Medulla oblongata (tissue), 1 donor: ENCODE results near the gene PHACTR1.
A peak's percentile ranks its signal among the peaks of the same experiment; 100 is the strongest.

ENCODE experiments used
- DNase-seq: peaks from one replicate; pipeline ENCODE4 v3.0.0-alpha.2; 2015; ENCODE audit errors: extremely low spot score

PHACTR1 gene

DNA sequence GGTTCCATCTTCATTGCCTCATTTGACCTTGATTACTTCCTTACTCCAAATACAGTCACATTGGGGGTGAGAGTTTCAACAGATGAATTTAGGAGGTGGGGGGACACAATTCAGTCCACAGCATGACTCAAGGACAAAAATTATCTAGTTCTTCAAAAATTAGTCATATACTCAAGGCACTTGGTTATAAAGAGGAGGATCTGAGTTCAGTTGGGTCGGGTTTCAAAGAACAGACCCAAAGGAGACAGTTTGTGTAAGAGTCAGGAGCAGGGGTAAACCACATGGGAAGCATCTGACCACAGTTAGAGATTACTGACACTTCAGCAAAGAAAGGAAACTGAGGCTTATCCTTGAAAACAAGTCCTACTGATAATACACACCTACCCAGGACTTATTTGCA, 473.8 kb downstream of the PHACTR1 start:
- DNase-seq, result no peak

DNA sequence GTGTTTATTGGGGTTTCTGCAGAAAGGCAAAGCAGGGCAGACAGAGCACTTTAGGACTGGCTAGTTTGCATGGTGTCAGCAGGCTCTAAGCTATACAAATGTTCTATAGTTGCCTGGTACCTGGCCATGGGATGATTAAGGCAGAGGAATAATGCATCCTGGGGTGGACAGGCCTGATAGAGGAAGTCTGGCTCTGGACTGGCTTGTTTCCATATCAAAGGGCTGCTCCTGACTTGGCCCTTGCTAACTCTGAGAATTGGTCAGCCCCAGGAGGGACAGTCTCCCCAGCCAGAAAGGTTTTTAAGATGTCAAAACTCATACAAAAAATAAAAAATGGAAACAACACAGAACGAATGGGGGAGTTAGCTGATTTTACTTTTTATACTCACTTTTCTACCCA, 474.9 kb downstream of the PHACTR1 start:
- DNase-seq, result no peak

- peak; percentile 83 for DNase-seq
These were observed 478.3 kb downstream of the PHACTR1 start for GRCh38 chr6:13194852-13195251.

DNA sequence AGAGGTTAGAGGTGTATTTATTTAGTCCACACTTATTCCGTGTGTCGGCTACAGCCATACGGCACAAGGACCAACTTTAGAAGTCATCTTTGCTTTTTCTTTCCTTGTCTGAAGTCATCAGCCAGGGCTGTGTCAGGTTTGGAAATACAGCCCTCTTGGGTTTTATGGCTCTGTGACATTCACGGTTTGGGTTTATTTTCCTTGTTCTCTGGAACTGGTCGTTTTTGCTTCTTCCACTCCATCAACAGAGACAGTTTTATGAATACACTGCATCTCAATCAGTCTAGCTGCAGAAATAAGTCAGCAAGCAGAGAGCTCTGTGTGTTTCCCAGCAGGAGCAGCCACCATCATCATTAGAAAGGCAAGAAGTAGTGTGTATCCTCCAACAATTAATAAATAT, 479.2 kb downstream of the PHACTR1 start:
- DNase-seq, result no peak

- no peak for DNase-seq
These were observed 481.6 kb downstream of the PHACTR1 start for GRCh38 chr6:13198168-13198567.

GRCh38 chr6:13201336-13201735, 484.8 kb downstream of the PHACTR1 start:
- DNase-seq, result no peak

- DNase-seq, result no peak
These were observed 486.6 kb downstream of the PHACTR1 start for GRCh38 chr6:13203145-13203544.

DNA sequence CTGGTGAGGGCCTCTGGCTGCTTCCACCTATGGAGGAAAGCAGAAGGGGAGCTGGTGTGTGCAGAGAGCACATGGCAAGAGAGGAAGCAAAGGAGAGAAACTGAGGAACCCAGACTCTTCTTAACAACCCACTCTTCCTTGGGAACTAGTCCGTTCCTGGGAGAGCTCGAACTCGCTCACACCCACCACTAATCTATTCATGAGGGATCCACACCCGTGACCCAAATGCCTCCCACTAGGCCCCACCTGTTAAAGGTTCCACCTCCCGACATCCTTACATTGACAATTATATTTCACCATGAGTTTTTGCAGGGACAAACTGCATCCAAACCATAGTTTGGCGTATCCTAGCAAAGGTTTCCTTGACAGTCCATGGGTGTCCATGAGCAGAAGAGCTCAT, 488.5 kb downstream of the PHACTR1 start:
- DNase-seq, result no peak

DNA sequence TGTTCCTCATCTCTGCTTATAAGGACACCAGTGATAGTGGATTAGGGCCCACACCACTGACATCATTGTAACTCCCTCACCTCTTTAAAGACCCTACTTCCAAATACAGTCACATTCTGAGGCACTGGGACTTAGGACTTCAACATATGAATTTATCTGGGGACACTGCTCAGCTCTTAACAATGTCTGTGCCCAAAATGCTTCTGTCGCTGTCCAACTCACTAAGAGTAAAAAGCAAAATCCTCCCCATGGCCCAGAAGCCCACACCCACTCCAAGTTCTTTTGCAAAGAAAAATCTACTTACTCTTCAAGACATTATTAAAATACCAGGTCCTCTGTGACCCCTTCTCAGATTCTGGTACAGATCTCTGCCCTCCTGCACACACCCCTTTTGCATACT, 495.5 kb downstream of the PHACTR1 start:
- no peak for DNase-seq

GRCh38 chr6:13212538-13212937, 496.0 kb downstream of the PHACTR1 start:
- no peak for DNase-seq

DNA sequence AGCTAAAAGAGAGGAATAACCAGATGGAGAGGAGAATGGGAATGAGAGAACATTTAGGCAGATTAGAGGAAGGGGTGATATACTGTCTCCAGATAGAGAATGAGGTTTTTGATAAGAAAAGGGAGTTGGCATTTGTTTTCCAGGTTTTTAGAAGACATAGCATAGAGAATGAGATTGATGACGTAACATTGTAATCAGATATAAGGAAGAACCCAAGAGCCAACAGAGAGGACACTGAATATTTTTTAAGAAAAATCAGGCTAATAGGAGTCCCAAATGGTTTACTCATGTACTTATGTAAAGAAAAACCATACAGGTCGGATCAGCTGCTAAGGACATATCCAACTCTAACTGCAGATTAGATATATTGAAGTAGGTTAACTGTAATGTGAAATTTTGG, 498.8 kb downstream of the PHACTR1 start:
- no peak for DNase-seq

GRCh38 chr6:13216236-13217014, 499.9 kb downstream of the PHACTR1 start:
- DNase-seq, result no peak

GRCh38 chr6:13217206-13217905, 500.8 kb downstream of the PHACTR1 start:
- no peak for DNase-seq

GRCh38 chr6:13220266-13220665, 503.7 kb downstream of the PHACTR1 start:
- DNase-seq, result no peak

- DNase-seq, result no peak
These were observed 505.5 kb downstream of the PHACTR1 start for GRCh38 chr6:13222048-13222447.

DNA sequence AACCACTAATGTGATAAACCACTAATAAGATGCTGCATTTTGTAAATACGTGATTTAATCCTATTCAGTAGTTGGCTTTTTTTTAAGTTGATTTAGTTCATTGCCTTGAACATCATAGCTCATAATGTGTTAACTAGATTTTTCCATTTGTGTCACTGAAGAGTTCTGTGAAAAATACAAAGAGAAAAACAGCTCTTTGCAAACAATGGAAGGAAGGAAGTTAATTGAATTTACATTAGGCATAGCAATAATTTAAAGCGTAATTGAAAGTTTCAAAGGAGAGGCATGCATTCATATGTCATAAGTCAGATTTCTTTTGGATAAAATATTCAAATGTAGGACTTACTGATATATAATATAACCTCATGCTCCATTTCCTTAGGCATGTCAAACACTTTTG, 509.5 kb downstream of the PHACTR1 start:
- DNase-seq, result no peak

DNA sequence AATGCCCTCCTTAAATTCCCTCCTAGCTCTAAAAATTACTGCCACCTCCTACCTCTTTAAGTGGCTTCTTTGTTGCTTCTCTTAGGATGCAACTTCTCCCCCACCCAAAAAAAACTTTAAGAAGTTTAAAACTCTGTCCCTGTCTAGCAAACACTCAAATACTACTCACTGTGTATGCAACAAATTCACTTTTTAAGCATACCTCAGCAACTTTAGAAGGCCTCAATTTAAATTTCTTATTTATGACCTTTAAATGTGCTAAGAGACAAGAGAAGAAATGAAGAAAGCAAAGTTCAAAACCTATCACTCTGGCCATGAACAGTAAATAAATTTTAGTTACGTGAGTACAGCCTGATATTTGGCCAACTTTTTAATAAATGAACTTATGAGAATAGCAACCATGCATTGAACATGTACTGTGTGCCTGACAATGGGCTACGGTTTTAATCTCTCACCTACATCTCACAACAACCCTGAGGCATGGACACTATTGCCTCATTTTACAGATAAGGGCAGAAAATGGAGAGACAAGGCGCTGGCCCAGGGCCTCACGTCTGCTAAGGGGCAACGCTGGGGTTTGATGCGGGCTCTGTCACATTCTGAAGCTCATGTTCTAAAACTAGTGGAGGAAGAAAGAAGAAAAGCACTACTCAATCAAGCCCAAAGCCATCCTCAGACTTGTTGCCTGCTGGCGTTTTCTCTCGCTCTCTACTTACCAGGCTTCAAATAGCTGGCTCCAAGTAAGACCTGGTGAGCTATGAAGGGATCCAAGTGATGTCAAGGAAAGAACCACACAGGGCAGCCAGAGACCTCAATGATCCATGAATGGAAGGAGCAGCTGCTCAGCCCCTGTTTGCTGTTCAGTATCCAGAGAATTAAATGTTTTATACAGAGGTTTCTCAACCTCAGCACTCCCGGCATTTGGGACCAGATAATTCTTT, 512.0 kb downstream of the PHACTR1 start:
- DNase-seq, result no peak

GRCh38 chr6:13229205-13230085, 512.9 kb downstream of the PHACTR1 start:
- DNase-seq, result no peak

- no peak for DNase-seq
These were observed 516.5 kb downstream of the PHACTR1 start for GRCh38 chr6:13233106-13233505.

GRCh38 chr6:13234130-13234529, 517.6 kb downstream of the PHACTR1 start:
- DNase-seq, result no peak

DNA sequence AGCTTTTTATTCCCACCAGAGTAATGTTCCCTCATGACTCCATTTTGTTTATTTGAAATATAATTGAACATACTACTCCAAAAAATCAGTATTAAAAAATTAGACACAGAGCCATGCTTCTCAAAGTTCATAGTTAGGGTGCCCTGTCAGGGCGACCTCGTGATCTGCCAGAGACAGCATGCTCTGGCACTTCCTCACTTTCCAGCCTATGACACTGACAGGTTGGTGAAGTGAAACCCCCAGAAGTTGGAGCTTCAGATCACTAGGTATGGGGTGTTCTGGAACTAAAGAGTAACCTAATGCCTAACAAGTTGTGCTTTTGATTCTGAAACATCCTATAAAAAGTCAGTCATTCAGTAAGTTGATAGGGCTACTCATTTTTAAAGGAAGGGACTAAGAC, 518.8 kb downstream of the PHACTR1 start:
- peak; percentile 55 for DNase-seq
